Heart right ventricle (tissue), 16 donors: ENCODE data around the gene LMNA. TPM values are rescaled to one million over a fixed set of nuclear protein-coding genes. Genes with fewer than 3 reads are reported as not detected.
A peak's percentile ranks its signal among the peaks of the same experiment; 100 is the strongest.

Source experiments
- ATAC-seq, 8 donors: fragments of 200-7000 bp; cut with Tn5 transposase; one replicate each; pipeline ENCODE4 v1.9.1; 2020; ENCODE audit warnings: mild to moderate bottlenecking in 8 of 8, moderate library complexity in 8 of 8, moderate number of reproducible peaks in 1 of 8
- DNase-seq, 2 donors: peaks; one replicate each; pipeline ENCODE4 v3.0.0-alpha.2; 2020
- H3K27ac ChIP-seq, 10 donors: fragments of 200-600 bp; sonication (generic) in 2 of 10; one replicate each; pipeline versions ENCODE4 v1.5.0 to v1.8.0; 2020 to 2022; ENCODE audit warnings: mild to moderate bottlenecking in 3 of 10
- H3K27me3 ChIP-seq, 7 donors: fragments of 200-600 bp; one replicate each; pipeline ENCODE4 v1.8.0; 2021 to 2022; ENCODE audit warnings: mild to moderate bottlenecking in 2 of 7
- H3K36me3 ChIP-seq, 9 donors: fragments of 200-600 bp; sonication (generic) in 1 of 9; one replicate each; pipeline versions ENCODE4 v1.5.0 to v1.8.0; 2020 to 2022; ENCODE audit warnings: mild to moderate bottlenecking in 2 of 9
- H3K4me1 ChIP-seq, 9 donors: fragments of 200-600 bp; sonication (generic) in 1 of 9; one replicate each; pipeline versions ENCODE4 v1.5.0 to v1.8.0; 2020 to 2022; ENCODE audit warnings: mild to moderate bottlenecking in 4 of 9
- H3K4me3 ChIP-seq, 10 donors: fragments of 200-600 bp; sonication (generic) in 2 of 10; one replicate each; pipeline versions ENCODE4 v1.5.0 to v1.8.0; 2020 to 2022; ENCODE audit warnings: mild to moderate bottlenecking in 7 of 10, moderate library complexity in 2 of 10
- H3K9me3 ChIP-seq, 11 donors: fragments of 200-600 bp in 10 of 11; sonication (generic) in 2 of 11; one replicate each; pipeline versions ENCODE4 v1.5.0 to v1.8.0; 2013 to 2022; ENCODE audit warnings: mild to moderate bottlenecking in 2 of 11, control low read depth in 1 of 11, moderate library complexity in 1 of 11
- CTCF ChIP-seq, 9 donors: fragments of 200-600 bp; sonication (generic) in 2 of 9; IDR thresholded peaks; one replicate each; pipeline versions ENCODE4 v1.5.0 to v1.8.0; 2021 to 2022; ENCODE audit warnings: antibody characterized with exemption in 9 of 9, mild to moderate bottlenecking in 5 of 9, moderate library complexity in 1 of 9
- WGBS, 2 donors: extraction: QIAGEN DNeasy Blood & Tissue Kit; methylation state at CpG; one replicate each; pipeline ENCODE4 v1.1.7; 2013; ENCODE audit warnings: inconsistent platforms in 1 of 2; 5-methylcytosine and 5-hydroxymethylcytosine counted together
- intact Hi-C, 10 donors: fragments of 100-400 bp; cut with DNase I; formaldehyde crosslinking; loops; one replicate each; pipeline versions ENCODE4 v1.11.1 to v1.14.2; 2022
- long read RNA-seq, 3 donors: library from polyadenylated mRNA; unstranded; transcript quantifications; one replicate each; pipeline ENCODE4 v2.0.0, GENCODE V29; 2020 to 2021
- polyA plus RNA-seq, 2 donors: library from polyadenylated mRNA; stranded (reverse); fragments of 200-250 nt; gene quantifications; one replicate each; pipeline ENCODE4 v1.2.3, GENCODE V29; 2013
- total RNA-seq, 10 donors: library from RNA; stranded (reverse); fragmentation: NEBNext Ultra II Directional in 3 of 10; extraction: Animal tissue kit (Norgen Biotek cat#: 25700) in 3 of 10; gene quantifications; one replicate each; pipeline versions ENCODE4 v1.2.1 to v1.2.4, GENCODE V29; 2021 to 2023
- donor health status: Arrhythmogenic right ventricular cardiomyopathy.
- donor health status: ischemic (EF 13 %, LVEDD 7.1; RV severe dilation, severe dysfunction).
- donor health status: healthy with polysubstance abuse.
- donor health status: DM: no; HTN: yes; CAD: no.
- donor health status: DM: no; HTN: no; CAD: no.
- donor health status: ischemic (EF 25% LVEDD 6.9; RV normal size, moderate dysfunction).
- donor health status: ischemic (EF 25% LVEDD 5.7; RV mildly dilated, moderate dysfunction).
- donor health status: healthy.
- donor health status: DM: yes; HTN: yes; CAD: no.
- donor health status: Ischemic cardiomyopathy.
- donor health status: ischemic (EF 35%, LVEDD 5.7; RV mildly dilated, moderate dysfunction).
- donor health status: nonischemic (EF 11% LVEDD 7.7; RV severe dilation, severe dysfunction).
- donor health status: DM: yes; HTN: yes; CAD: no.
- donor health status: PGD.
- donor health status: ischemic (EF 29% LVEDD 5.4; RV normal size, mild dysfunction).
- donor health status: nonischemic (EF 23%, LVEDD 6.1; RV moderate dilation, normal function).

LMNA gene
- total RNA-seq = 100 to 1,000 TPM; 213 to 554 (median 267) TPM
- 100 to 1,000 TPM; 286 to 356 TPM for polyA plus RNA-seq
- long read RNA-seq, donor 1, transcript LMNA-206 (12 exons, 3,190 nt) = major isoform, 208 of 653 reads
- long read RNA-seq, donor 1, partial matches to known transcripts = 420 of 653 reads
- long read RNA-seq, donor 1, other reads (novel, unspliced or antisense) = 19 of 653 reads
- long read RNA-seq, donor 2, transcript LMNA-206 (12 exons, 3,190 nt) = major isoform, 191 of 666 reads
- long read RNA-seq, donor 2, partial matches to known transcripts = 432 of 666 reads
- long read RNA-seq, donor 2, other reads (novel, unspliced or antisense) = 40 of 666 reads
- long read RNA-seq, donor 3, transcript LMNA-206 (12 exons, 3,190 nt) = major isoform, 363 of 1,116 reads
- long read RNA-seq, donor 3, partial matches to known transcripts = 698 of 1,116 reads
- long read RNA-seq, donor 3, other reads (novel, unspliced or antisense) = 49 of 1,116 reads

DNA sequence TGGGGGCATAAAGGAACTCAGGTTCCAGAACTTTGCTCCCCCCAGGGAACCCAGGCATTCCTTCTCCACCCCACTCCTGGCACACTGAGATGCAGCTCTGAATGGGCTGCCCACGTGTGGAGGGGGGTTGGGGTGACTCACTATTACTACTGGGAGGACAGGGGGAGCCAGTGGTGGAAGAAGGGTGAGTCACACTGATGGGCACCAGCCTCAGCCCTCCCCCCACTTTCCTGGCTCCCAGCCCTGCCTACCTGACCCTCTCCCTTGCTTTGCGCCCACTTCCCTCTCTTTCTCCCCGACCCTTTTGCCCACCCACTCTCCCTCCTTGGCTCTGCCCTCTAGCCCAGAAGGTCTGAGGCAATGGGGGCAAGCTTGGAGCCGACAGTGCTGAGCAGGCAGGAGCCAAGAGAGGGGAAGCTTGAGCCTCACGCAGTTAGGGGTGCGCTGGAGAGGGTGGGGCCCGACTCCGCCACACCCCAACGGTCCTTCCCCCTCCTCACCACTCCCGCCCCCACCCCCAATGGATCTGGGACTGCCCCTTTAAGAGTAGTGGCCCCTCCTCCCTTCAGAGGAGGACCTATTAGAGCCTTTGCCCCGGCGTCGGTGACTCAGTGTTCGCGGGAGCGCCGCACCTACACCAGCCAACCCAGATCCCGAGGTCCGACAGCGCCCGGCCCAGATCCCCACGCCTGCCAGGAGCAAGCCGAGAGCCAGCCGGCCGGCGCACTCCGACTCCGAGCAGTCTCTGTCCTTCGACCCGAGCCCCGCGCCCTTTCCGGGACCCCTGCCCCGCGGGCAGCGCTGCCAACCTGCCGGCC is at the start of gene LMNA:
LMNA (plus strand) TSS at position 611 of the 818 bp plus-strand sequence. CDS start 208 bp downstream, outside the sequence.
- H3K27me3 ChIP-seq = peaks cover 0 to 7% (median 0%) of the 10 kb centered on the region in 7 donors
- peak within 1 kb of the TSS; percentile 86 to 99 (median 96) for H3K4me3 ChIP-seq
- peaks cover 0 to 11% (median 0%) of the 10 kb centered on the region in 9 donors for H3K36me3 ChIP-seq
- intact Hi-C loops = no loop called here
- peak; percentile 91 to 92 for DNase-seq
- WGBS, 2 donors = 2 to 3% methylated on average over 37 of the region's 37 CpGs
- H3K9me3 ChIP-seq = no peaks in the 10 kb centered on the region
- TF ChIP-seq CTCF (IDR thresholded peaks at IDR 0.05) = no peak
- peaks cover 15 to 60% (median 43%) of the 10 kb centered on the region in 9 donors for H3K4me1 ChIP-seq
- H3K27ac ChIP-seq = peak within 1 kb of the TSS; percentile 93 to 100 (median 98)
- peak; percentile 82 to 92 (median 86) for ATAC-seq

DNA sequence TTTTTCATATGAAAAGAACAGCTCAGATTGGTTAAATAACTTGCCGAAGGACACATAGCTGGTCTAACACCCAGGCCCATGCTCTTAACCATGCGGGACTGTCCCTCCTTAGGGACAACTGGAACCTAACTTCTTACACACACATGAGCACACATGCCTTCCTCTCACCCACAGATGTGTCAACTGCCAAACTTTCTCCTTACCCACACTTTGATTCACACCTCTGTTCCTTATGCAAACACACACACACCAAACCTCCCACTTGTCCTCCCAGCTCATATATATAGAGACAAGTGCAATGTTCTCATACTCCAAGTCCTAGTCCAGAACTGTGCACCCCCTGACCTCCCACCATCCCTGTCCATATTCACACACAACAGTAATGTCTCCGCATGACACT is 49.3 kb upstream of the LMNA start:
- Histone ChIP-seq H3K9me3 (no peaks in the 10 kb centered on the region), H3K27me3 (no peaks in the 10 kb centered on the region), H3K27ac (no peak overlapping the region), H3K4me3 (no peak overlapping the region), H3K4me1 (peaks cover 0 to 8% (median 0%) of the 10 kb centered on the region in 9 donors), H3K36me3 (no peaks in the 10 kb centered on the region)
- ATAC-seq = no peak
- intact Hi-C loops = loop anchor here in 2 of 10 donors (5.0 to 10.0 kb wide), 2 partner anchors 43 to 60 kb away; partner anchors contain the start of gene SSR2 (in 1 of the 2)
- no peak for TF ChIP-seq CTCF (IDR thresholded peaks at IDR 0.05)
- 92 to 98% methylated on average over 3 of the region's 3 CpGs for WGBS, 2 donors
- no peak for DNase-seq

DNA sequence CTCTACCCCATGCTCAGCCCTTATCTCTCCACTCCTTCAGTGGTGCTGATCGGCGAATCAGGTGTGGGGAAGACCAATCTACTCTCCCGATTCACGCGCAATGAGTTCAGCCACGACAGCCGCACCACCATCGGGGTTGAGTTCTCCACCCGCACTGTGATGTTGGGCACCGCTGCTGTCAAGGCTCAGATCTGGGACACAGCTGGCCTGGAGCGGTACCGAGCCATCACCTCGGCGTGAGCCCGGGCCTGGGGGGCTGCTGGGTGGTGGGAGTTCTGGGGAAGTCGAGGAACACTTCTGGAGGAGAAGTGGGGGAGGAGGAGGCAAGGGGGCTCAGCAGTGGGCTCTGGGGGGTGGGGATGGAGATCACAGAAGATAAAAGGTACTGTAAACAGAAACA is 48.6 kb upstream of the LMNA start:
- 74 to 77% methylated on average over 16 of the region's 16 CpGs for WGBS, 2 donors
- no peak for TF ChIP-seq CTCF (IDR thresholded peaks at IDR 0.05)
- H3K27ac ChIP-seq = no peak overlapping the region
- DNase-seq = no peak
- H3K27me3 ChIP-seq = no peaks in the 10 kb centered on the region
- intact Hi-C loops = loop anchor here in 2 of 10 donors (5.0 to 10.0 kb wide), 2 partner anchors 44 to 61 kb away; partner anchors contain the start of gene SSR2 (in 1 of the 2)
- no peak overlapping the region for H3K4me3 ChIP-seq
- no peaks in the 10 kb centered on the region for H3K36me3 ChIP-seq
- peaks cover 0 to 11% (median 0%) of the 10 kb centered on the region in 9 donors for H3K4me1 ChIP-seq
- no peaks in the 10 kb centered on the region for H3K9me3 ChIP-seq
- ATAC-seq = peak in 1 of 8 donors; percentile 8

GRCh38 chr1:156067262-156067661 is 47.2 kb upstream of the LMNA start:
- no peak overlapping the region for H3K27ac ChIP-seq
- H3K36me3 ChIP-seq = no peaks in the 10 kb centered on the region
- intact Hi-C loops = loop anchor here in 2 of 10 donors (5.0 to 10.0 kb wide), 2 partner anchors 45 to 62 kb away; partner anchors contain the start of gene SSR2 (in 1 of the 2)
- DNase-seq (no peak), ATAC-seq (no peak)
- 85 to 88% methylated on average over 2 of the region's 2 CpGs for WGBS, 2 donors
- no peak for TF ChIP-seq CTCF (IDR thresholded peaks at IDR 0.05)
- H3K9me3 ChIP-seq = no peaks in the 10 kb centered on the region
- H3K4me3 ChIP-seq = no peak overlapping the region
- peaks cover 0 to 11% (median 0%) of the 10 kb centered on the region in 9 donors for H3K4me1 ChIP-seq
- no peaks in the 10 kb centered on the region for H3K27me3 ChIP-seq
